ENCODE results near the gene ALOX12.
"Not testable (repeated sequence)": the region's sequence is repeated elsewhere in the genome, so short reads cannot be mapped to it uniquely, and the experiment has no call there.

Gene ALOX12, protein sequence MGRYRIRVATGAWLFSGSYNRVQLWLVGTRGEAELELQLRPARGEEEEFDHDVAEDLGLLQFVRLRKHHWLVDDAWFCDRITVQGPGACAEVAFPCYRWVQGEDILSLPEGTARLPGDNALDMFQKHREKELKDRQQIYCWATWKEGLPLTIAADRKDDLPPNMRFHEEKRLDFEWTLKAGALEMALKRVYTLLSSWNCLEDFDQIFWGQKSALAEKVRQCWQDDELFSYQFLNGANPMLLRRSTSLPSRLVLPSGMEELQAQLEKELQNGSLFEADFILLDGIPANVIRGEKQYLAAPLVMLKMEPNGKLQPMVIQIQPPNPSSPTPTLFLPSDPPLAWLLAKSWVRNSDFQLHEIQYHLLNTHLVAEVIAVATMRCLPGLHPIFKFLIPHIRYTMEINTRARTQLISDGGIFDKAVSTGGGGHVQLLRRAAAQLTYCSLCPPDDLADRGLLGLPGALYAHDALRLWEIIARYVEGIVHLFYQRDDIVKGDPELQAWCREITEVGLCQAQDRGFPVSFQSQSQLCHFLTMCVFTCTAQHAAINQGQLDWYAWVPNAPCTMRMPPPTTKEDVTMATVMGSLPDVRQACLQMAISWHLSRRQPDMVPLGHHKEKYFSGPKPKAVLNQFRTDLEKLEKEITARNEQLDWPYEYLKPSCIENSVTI

DNA sequence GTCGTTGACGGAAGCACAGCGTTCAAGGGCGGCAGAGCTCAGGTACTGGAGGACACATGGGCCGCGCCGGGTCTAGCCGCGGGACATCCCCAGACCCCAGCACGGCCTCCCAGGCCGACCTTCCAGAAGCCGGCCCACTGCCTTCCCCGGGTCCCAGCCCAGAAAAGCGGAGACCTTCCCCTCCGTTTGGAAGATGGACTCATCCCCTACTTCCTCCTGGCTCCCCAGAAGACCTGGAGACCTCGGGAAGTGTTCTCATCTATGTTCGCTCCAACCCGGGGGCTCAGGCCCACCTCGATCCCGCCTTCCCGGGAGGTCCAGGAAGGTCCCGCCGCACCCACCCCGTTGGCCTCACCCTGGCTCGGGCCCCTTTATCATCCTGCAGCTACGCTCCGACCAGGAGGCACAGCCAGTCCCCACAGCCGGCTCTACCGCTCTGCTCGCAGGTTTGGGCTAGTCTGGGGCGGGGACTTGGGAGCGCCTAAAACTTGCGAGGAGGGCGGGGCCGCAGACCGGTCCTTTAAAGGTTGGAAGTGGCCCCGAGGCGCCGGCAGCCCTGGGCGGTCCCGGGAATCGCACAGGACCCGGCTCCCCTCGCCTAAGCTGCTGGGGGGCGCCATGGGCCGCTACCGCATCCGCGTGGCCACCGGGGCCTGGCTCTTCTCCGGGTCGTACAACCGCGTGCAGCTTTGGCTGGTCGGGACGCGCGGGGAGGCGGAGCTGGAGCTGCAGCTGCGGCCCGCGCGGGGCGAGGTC, at the start of gene ALOX12:
Gene ALOX12 (plus strand): TSS at position 550 of the 756 bp plus-strand sequence. CDS start 69 bp downstream, at position 619.
- DNase-seq (ENCODE audit: low read depth in 1 of 2, low spot score in 1 of 2), result no peak

GRCh38 chr17:6947745-6948144, 48.1 kb upstream of the ALOX12 start:
- DNase-seq (ENCODE audit: low read depth in 1 of 2, low spot score in 1 of 2), result no peak

DNA sequence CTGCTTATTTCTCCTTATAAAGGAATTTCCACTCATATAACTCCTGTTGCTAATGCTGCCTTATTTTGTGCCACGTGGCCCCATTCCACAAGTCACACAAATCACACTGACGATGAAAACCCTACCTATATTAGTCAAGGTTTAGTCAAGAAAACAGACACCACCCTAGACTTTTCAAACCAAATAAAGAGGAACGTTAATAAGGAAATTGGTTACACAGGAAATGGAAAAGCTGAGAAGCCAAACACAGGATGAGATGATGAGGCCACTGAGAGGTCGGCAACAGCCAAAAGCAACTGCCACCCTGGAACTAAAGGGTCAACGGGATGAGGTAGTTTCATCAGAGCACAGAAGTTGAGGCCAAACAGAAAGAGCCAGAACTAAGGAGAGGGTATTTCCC, 47.3 kb upstream of the ALOX12 start:
- no peak for DNase-seq (ENCODE audit: low read depth in 1 of 2, low spot score in 1 of 2)

- DNase-seq (ENCODE audit: low read depth in 1 of 2, low spot score in 1 of 2), result no peak
Observed at GRCh38 chr17:6948976-6949375, 46.9 kb upstream of the ALOX12 start.

DNA sequence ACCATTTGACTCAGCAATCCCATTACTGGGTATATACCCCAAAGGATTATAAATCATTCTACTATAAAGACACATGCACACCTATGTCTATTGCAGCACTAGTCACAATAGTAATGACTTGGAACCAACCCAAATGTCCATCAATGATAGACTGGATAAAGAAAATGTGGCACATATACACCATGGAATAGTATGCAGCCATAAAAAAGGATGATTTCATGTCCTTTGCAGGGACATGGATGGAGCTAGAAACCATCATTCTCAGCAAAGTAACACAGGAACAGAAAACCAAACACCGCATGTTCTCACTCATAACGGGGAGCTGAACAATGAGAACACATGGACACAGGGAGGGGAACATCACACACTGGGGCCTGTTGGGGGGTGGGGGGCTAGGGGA, 44.9 kb upstream of the ALOX12 start:
- not testable (repeated sequence) for DNase-seq (ENCODE audit: low read depth in 1 of 2, low spot score in 1 of 2)

DNA sequence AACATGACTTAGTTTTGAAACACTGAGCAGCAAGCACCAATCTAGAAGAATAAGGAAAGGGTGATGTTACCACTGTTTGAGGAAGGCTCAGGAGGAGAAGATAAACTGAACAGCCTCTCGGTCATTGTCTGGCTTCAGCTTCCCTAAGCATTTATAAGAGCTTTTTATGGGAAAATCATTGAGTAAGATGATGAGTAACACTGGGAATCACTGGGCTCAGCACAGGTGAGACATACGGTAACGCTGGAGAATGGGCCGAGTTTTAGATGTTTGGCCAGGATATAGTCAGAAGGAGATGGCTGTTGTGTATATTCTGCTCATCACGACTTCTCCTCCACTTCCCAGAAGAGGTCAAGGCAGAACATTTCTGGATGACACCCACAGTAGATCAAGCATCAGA, 42.2 kb upstream of the ALOX12 start:
- no peak for DNase-seq (ENCODE audit: low read depth in 1 of 2, low spot score in 1 of 2)

DNA sequence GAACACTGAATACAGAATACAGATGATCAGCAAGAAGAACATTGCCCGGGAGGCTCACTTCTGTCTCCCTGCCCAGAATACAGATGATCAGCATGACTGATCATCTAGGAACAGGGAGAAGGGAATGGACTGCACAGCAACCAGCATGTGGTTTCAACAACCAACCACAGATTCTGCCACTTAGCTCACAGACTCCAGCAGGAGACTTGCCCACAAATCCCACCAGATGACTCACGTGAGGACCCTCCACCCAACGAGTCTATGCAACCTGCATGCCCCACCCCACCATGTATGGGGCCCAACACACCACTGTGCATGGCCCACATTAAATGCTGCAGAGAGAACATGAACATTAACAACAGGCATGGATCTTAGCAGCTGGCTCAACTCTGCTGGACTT, 36.1 kb upstream of the ALOX12 start:
- DNase-seq (ENCODE audit: low read depth in 1 of 2, low spot score in 1 of 2), result no peak

DNA sequence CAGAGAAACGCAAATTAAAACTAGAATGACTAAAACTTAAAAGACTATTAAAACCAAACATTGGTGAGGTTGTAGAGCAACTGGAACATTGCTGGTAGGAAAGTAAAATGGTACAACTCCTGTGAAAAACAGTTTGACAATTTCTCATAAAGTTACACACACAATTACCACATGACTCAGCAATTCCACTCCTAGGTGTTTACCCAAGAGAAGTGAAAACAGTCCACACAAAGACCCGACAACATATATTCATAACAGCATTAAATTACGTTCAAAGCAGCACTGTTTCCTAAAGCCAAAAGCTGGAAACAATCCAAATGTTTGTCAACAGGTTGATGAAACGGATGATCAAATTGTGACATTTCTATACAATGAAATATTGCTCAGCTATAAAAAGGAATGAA, 26.5 kb upstream of the ALOX12 start:
- no peak for DNase-seq (ENCODE audit: low read depth in 1 of 2, low spot score in 1 of 2)

GRCh38 chr17:6970992-6971391, 24.9 kb upstream of the ALOX12 start:
- no peak for DNase-seq (ENCODE audit: low read depth in 1 of 2, low spot score in 1 of 2)

- DNase-seq (ENCODE audit: low read depth in 1 of 2, low spot score in 1 of 2), result not testable (repeated sequence)
Observed at GRCh38 chr17:6979440-6979839, 16.4 kb upstream of the ALOX12 start.

GRCh38 chr17:6981426-6981825, 14.4 kb upstream of the ALOX12 start:
- DNase-seq (ENCODE audit: low read depth in 1 of 2, low spot score in 1 of 2), result no peak

DNA sequence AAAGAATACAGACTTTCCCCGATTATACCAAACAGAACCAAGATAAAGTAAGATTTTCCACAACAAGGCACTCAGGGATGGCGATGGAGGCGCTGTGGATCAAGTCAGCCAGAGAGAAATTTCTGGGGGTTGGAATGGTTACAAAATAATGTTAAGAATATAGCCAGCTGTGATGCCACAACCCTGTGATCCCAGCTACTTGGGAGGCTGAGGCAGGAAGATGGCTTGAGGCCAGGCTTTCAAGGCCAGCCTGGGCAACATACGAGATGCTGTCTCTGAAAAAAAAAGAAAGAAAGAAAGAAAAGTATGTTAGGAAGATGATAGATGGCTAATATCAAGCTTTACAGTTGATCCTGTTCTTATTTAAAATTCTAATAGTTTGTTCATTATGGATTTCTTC, 10.6 kb upstream of the ALOX12 start:
- DNase-seq (ENCODE audit: low read depth in 1 of 2, low spot score in 1 of 2), result no peak

DNA sequence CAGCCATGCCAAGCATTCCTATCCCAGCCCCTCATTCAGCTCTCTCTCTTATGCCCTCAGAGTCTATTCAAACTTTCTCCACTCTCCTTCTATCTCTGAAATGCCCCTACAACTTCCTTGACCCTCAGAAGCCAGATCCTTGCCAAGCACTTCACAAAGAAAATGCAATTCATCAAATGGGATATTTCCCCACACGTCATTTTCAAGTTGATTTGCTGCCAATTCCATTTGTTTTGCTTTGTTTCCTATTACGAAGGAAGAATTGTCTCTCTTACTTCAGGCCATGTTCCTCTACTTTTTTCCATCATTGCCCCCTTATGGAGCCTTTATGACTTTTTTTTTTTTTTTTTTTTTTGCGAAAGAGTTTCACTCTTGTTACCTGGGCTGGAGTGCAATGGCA, 9.2 kb upstream of the ALOX12 start:
- DNase-seq (ENCODE audit: low read depth in 1 of 2, low spot score in 1 of 2), result no peak

GRCh38 chr17:6989779-6990178, 6.1 kb upstream of the ALOX12 start:
- DNase-seq (ENCODE audit: low read depth in 1 of 2, low spot score in 1 of 2), result no peak

DNA sequence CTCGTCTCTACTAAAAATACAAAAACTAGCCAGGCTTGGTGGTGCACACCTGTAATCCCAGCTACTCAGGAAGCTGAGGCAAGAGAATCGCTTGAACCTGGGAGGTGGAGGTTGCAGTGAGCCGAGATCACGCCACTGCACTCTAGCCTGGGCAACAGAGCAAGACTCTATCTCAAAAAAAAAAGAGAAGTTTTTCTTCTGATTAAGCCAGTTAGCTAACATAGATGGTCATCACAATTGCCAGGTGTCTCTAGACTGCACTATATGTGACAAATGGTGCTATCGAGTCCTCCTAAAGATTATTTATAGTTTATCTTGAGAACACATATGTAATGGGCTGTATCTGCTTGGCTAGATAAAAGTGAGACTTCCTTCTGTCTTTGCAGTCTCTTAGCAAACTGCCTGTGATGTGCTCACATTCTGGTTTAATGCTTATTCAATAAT, 2.2 kb upstream of the ALOX12 start:
- DNase-seq (ENCODE audit: low read depth in 1 of 2, low spot score in 1 of 2), result not testable (repeated sequence)

- DNase-seq (ENCODE audit: low read depth in 1 of 2, low spot score in 1 of 2), result no peak
Observed at GRCh38 chr17:6994118-6994598, 1.7 kb upstream of the ALOX12 start.

DNA sequence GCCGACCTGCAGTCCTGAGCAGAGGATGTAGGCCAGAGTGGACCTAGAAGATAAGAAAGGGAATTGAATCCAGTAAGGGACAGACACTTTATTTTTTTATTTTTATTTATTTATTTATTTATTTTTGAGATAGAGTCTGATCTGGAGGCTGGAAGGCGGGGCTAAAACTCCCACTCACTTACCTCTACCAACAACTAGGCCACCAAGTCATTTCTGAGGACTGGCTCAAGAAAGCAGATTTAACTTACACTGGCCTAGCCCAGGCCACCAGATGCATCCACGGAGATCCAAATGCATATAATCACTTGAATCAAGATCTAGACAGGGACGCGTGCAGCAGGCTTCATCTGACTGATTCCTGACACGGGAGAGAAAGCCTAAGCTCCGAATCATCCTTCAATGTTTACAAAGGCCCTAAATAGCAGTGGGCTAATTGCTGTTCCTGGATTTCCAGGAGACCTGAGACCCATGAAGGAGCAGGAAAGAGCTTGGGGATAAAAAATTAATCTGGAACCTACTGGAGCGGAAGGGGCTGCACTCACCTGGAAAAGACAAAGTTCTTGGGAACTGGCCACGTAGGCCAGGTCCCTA, 1.1 kb upstream of the ALOX12 start:
- no peak for DNase-seq (ENCODE audit: low read depth in 1 of 2, low spot score in 1 of 2)

- no peak for DNase-seq (ENCODE audit: low read depth in 1 of 2, low spot score in 1 of 2)
Observed at GRCh38 chr17:6996256-6997011, 585 bp downstream of the ALOX12 start.

DNA sequence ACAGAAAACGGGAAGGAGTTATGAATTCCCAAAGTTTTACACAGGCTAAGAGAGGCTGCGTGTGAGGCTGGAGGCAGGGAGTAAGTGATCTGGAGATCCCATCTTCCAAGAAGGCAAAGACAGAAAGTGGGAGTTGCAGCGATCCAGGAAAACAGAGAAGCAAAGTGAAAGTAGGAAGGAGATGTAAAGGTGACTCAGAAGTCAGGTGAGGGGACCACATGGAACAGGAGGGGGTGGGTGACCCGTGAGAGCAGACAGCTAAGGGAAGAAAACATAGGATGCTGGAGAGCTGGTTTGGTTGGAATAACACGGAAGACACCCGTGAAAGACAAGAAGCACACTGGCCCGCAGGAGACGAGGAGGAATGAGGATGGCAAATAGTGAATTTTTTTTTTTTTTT, 1.3 kb downstream of the ALOX12 start:
- DNase-seq (ENCODE audit: low read depth in 1 of 2, low spot score in 1 of 2), result no peak

DNA sequence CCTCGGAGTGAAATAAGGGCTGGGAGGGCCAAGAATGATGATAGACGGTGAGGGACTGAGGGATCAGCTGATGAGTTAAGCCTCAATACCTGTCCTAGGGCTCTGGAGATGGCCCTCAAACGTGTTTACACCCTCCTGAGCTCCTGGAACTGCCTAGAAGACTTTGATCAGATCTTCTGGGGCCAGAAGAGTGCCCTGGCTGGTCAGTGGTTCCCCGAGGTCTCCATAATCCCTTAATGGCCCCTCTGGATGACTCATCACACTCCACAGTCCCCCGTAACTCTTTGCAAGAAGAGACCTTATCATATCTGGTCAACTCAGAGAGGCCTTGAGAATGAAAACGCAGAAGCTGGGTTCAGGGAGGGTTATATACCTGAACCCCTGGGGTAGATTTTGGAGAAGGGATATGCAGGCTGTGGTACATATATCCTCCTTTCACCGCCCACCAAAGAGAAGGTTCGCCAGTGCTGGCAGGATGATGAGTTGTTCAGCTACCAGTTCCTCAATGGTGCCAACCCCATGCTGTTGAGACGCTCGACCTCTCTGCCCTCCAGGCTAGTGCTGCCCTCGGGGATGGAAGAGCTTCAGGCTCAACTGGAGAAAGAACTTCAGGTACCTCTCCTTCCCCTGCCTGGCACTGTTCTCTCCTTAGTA, 3.1 kb downstream of the ALOX12 start:
- no peak for DNase-seq (ENCODE audit: low read depth in 1 of 2, low spot score in 1 of 2)
